GM12864 (cell line): ENCODE data around the gene UQCRQ.
A peak's percentile ranks its signal among the peaks of the same experiment; 100 is the strongest.

Source experiments
- DNase-seq: peaks from one replicate; pipeline ENCODE4 v3.0.0-alpha.2; 2011; ENCODE audit warnings: low read depth
- H3K4me3 ChIP-seq: 2 replicates; pipeline ENCODE4 v1.5.1; 2011; ENCODE audit warnings: mild to moderate bottlenecking, low read depth, low read length, control low read depth
- CTCF ChIP-seq: IDR thresholded peaks from 2 replicates; pipeline ENCODE4 v1.5.1; 2011; ENCODE audit warnings: low read depth, mild to moderate bottlenecking, moderate library complexity, low read length, control low read depth, inconsistent platforms; ENCODE audit errors: missing control alignments

The UQCRQ gene

GRCh38 chr5:132822650-132823480, 43.6 kb upstream of the UQCRQ start:
- H3K4me3 ChIP-seq = no peak overlapping the region
- TF ChIP-seq CTCF = no peak
- DNase-seq = no peak

GRCh38 chr5:132823481-132824050, 42.9 kb upstream of the UQCRQ start:
- no peak overlapping the region for H3K4me3 ChIP-seq
- no peak for TF ChIP-seq CTCF
- DNase-seq = no peak

- no peak for DNase-seq
- TF ChIP-seq CTCF = no peak
- no peak overlapping the region for H3K4me3 ChIP-seq
Measured at GRCh38 chr5:132824426-132824825, 42.0 kb upstream of the UQCRQ start.

GRCh38 chr5:132825033-132825833, 41.2 kb upstream of the UQCRQ start:
- TF ChIP-seq CTCF = no peak
- DNase-seq = no peak
- H3K4me3 ChIP-seq = peak overlapping the region; percentile 10; the same call in 1 of the 2 replicates

GRCh38 chr5:132825834-132826391, 40.5 kb upstream of the UQCRQ start:
- no peak for DNase-seq
- TF ChIP-seq CTCF = no peak
- H3K4me3 ChIP-seq = peak overlapping the region; percentile 10; the same call in 1 of the 2 replicates

GRCh38 chr5:132826424-132827082, 39.9 kb upstream of the UQCRQ start:
- TF ChIP-seq CTCF = no peak
- DNase-seq = no peak
- H3K4me3 ChIP-seq = no peak overlapping the region
